Occipital lobe (tissue), 3 donors: ENCODE measurements around the gene IGSF6. TPM values are rescaled to one million over a fixed set of nuclear protein-coding genes. Genes with fewer than 3 reads are reported as not detected.

Experiments
- DNase-seq: peaks from one replicate; lab custom pipeline; 2025; lab: John Stamatoyannopoulos, UW
- small RNA-seq: library from RNA; depleted of rRNA; stranded (forward); fragments of <200 nt; gene quantifications from one replicate; pipeline ENCODE3, GENCODE V24; 2014
- total RNA-seq: library from RNA; depleted of rRNA; stranded (reverse); fragments of >200 nt; gene quantifications from one replicate; pipeline ENCODE4 v1.2.3, GENCODE V29; 2014

The IGSF6 gene
- total RNA-seq, 1 donor from 2014 or later: 3.1 TPM

GRCh38 chr16:21602785-21603184, 49.6 kb downstream of the IGSF6 start:
- DNase-seq: no peak

GRCh38 chr16:21600031-21600773, 52.2 kb downstream of the IGSF6 start:
- no peak for DNase-seq

GRCh38 chr16:21599122-21600030, 53.0 kb downstream of the IGSF6 start, which contains the start of gene METTL9:
METTL9 (plus strand) TSS chr16:21599577; CDS start chr16:21599734, 157 bp downstream.
- peak; percentile 92 for DNase-seq

GRCh38 chr16:21598701-21599121, 53.7 kb downstream of the IGSF6 start:
- DNase-seq: no peak

- no peak for DNase-seq
Measured at GRCh38 chr16:21598206-21598605, 54.2 kb downstream of the IGSF6 start.

GRCh38 chr16:21597561-21598030, 54.8 kb downstream of the IGSF6 start:
- DNase-seq: no peak

- DNase-seq: no peak
Measured at GRCh38 chr16:21593530-21594289, 58.7 kb downstream of the IGSF6 start.

- DNase-seq: no peak
Measured at GRCh38 chr16:21592191-21592590, 60.2 kb downstream of the IGSF6 start.

GRCh38 chr16:21590796-21591195, 61.6 kb downstream of the IGSF6 start:
- no peak for DNase-seq

- DNase-seq: no peak
Measured at GRCh38 chr16:21590287-21590686, 62.1 kb downstream of the IGSF6 start.

- DNase-seq: no peak
Measured at GRCh38 chr16:21589551-21589950, 62.9 kb downstream of the IGSF6 start.

Small RNA genes within 50 kb of the gene (small RNA-seq; reads per million reads assigned to genes)
- not detected for gene RNU6-1005P
- not detected for gene RNU6-196P

Other genes starting within 250 kb of the IGSF6 start
- 215 TPM for gene METTL9, start 53.0 kb downstream of the IGSF6 start, total RNA-seq
- gene OTOA, start 11.4 kb upstream of the IGSF6 start, total RNA-seq: 1.1 TPM
- 66.8 TPM for gene NPIPB4, start 205.1 kb upstream of the IGSF6 start, total RNA-seq